Measurements from ENCODE around the gene FAM219A. TPM values are rescaled to one million over a fixed set of nuclear protein-coding genes. Genes with fewer than 3 reads are reported as not detected.

FAM219A gene
- total RNA-seq, 1 donor from 2014 or later = 22.9 TPM

GRCh38 chr9:34501372-34501771, 43.0 kb upstream of the FAM219A start:
- intact Hi-C loops (cut with micrococcal nuclease) = loop anchor here (5.0 to 10.0 kb wide), 2 partner anchors 64 to 97 kb away; no protein-coding TSS in a partner anchor

DNA sequence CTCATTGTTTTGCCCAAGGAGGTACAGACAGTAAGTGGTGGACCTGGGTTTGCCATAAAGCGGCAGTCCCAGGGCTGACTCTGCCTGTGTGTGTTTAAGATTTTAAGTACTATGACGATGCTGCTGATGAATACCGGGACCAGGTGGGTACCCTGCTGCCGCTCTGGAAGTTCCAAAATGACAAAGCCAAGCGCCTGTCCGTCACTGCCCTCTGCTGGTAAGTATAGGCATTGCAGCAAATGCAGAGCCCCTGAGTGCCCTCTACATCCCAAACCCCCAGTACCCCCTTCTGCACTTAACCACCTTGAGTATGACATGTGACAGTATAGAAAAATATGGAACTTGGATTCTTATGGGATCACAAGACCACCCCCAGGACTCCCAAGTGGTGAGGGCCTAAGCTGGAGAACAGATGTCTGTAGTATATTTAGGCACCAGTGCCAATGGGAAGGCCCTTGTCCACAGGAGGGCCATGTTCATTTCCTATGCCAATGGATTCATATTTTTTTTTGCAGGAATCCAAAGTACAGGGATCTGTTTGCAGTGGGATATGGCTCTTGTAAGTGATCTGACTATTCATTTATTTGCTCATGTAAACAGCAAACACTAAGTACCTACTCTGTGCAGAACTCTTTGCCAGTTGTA, 42.4 kb upstream of the FAM219A start:
- intact Hi-C loops (cut with micrococcal nuclease) = loop anchor here (5.0 to 10.0 kb wide), 2 partner anchors 63 to 96 kb away; no protein-coding TSS in a partner anchor
- TF ChIP-seq, protein P1, sequence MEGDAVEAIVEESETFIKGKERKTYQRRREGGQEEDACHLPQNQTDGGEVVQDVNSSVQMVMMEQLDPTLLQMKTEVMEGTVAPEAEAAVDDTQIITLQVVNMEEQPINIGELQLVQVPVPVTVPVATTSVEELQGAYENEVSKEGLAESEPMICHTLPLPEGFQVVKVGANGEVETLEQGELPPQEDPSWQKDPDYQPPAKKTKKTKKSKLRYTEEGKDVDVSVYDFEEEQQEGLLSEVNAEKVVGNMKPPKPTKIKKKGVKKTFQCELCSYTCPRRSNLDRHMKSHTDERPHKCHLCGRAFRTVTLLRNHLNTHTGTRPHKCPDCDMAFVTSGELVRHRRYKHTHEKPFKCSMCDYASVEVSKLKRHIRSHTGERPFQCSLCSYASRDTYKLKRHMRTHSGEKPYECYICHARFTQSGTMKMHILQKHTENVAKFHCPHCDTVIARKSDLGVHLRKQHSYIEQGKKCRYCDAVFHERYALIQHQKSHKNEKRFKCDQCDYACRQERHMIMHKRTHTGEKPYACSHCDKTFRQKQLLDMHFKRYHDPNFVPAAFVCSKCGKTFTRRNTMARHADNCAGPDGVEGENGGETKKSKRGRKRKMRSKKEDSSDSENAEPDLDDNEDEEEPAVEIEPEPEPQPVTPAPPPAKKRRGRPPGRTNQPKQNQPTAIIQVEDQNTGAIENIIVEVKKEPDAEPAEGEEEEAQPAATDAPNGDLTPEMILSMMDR (IDR thresholded peaks at IDR 0.05; ENCODE audit: borderline replicate concordance) = peak; percentile 99
- H3K27me3 ChIP-seq (ENCODE audit: low read depth) = peaks cover under 1% of the 10 kb centered on the region
- DNase-seq = peak; percentile 48
- H3K4me3 ChIP-seq = no peak overlapping the region
- no peaks in the 10 kb centered on the region for H3K36me3 ChIP-seq
- H3K9me3 ChIP-seq (replicated peaks) = no peaks in the 10 kb centered on the region
- peaks cover 15% of the 10 kb centered on the region for H3K4me1 ChIP-seq
- H3K27ac ChIP-seq (replicated peaks) = no peak overlapping the region

More at GRCh38 chr9:34501372-34501771, 43.0 kb upstream of the FAM219A start:
- Histone ChIP-seq H3K9me3 (replicated peaks) (no peaks in the 10 kb centered on the region), H3K4me1 (peaks cover 15% of the 10 kb centered on the region), H3K36me3 (no peaks in the 10 kb centered on the region), H3K27me3 (ENCODE audit: low read depth) (no peaks in the 10 kb centered on the region), H3K4me3 (no peak overlapping the region), H3K27ac (replicated peaks) (peak overlapping the region; percentile 12)
- TF ChIP-seq, protein P1 (IDR thresholded peaks at IDR 0.05; ENCODE audit: borderline replicate concordance) = no peak
- DNase-seq = no peak

- DNase-seq = no peak
- Histone ChIP-seq H3K27ac (replicated peaks) (no peak overlapping the region), H3K4me1 (peaks cover 15% of the 10 kb centered on the region), H3K27me3 (ENCODE audit: low read depth) (peaks cover 4% of the 10 kb centered on the region), H3K9me3 (replicated peaks) (no peaks in the 10 kb centered on the region), H3K4me3 (no peak overlapping the region), H3K36me3 (no peaks in the 10 kb centered on the region)
- intact Hi-C loops (cut with micrococcal nuclease) = no loop called here
- TF ChIP-seq, protein P1 (IDR thresholded peaks at IDR 0.05; ENCODE audit: borderline replicate concordance) = no peak
These were observed 40.7 kb upstream of the FAM219A start for GRCh38 chr9:34499076-34499475.

DNA sequence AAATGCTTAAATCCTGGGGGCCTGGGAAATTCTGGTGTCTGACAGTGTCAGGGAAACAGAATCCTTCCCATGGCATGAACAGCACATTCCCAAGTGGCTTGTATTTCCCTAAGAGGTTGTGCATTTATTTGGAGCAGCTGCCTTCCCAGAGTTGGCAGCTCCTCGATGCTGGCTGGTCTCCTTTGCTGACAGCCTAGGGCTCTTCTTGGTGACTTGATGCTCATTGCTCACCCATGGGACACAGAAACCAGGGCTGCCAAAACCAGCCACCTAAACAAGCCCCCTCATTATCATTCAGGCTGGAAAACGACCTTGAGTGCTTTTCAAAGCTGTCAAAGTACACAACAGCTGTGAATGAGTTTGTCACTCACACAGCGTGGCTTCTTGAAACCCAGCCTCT, 40.2 kb upstream of the FAM219A start:
- intact Hi-C loops (cut with micrococcal nuclease) = no loop called here

DNA sequence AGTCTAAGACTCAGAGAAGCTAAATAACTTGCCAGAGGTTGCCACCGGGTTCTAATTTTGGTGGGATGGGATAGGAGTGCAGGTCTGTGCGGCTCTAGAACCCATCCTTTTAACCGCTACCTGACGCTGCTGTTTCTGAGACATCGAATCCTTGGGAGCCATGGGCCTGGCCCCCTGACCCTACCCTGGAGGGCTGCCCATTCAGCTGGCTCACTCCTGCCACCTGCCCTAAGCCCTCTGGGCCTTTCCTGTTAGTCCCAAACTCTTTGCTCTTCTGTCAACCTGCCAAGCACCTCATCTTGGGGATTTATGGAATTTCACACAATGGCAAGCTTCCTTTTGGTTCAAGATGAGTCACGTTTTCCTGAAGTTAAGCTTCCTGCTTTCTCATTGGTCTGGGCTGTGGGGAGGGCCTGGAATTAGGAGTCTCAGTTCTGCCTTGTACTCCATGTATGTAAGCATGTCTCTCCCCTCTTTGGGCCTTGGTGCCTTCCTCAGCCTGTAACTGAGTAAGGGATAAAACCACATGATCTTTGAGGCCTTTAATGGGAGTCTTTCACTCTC, 37.9 kb upstream of the FAM219A start:
- intact Hi-C loops (cut with micrococcal nuclease) = no loop called here
- Histone ChIP-seq H3K4me3 (no peak overlapping the region), H3K36me3 (no peaks in the 10 kb centered on the region)

More for the DNA sequence above, 40.2 kb upstream of the FAM219A start:
- no peak for DNase-seq
- peaks cover 15% of the 10 kb centered on the region for H3K4me1 ChIP-seq
- no peak overlapping the region for H3K27ac ChIP-seq (replicated peaks)
- H3K4me3 ChIP-seq = no peak overlapping the region
- no peaks in the 10 kb centered on the region for H3K36me3 ChIP-seq
- H3K9me3 ChIP-seq (replicated peaks) = no peaks in the 10 kb centered on the region
- peaks cover 4% of the 10 kb centered on the region for H3K27me3 ChIP-seq (ENCODE audit: low read depth)
- TF ChIP-seq, protein P1 (IDR thresholded peaks at IDR 0.05; ENCODE audit: borderline replicate concordance) = no peak

More for the DNA sequence above, 37.9 kb upstream of the FAM219A start:
- peaks cover under 1% of the 10 kb centered on the region for H3K4me1 ChIP-seq
- H3K27me3 ChIP-seq (ENCODE audit: low read depth) = peaks cover 5% of the 10 kb centered on the region
- TF ChIP-seq, protein P1 (IDR thresholded peaks at IDR 0.05; ENCODE audit: borderline replicate concordance) = no peak
- no peak for DNase-seq
- no peak overlapping the region for H3K27ac ChIP-seq (replicated peaks)
- no peaks in the 10 kb centered on the region for H3K9me3 ChIP-seq (replicated peaks)
